ENCODE measurements around the gene KAZN. TPM values are rescaled to one million over a fixed set of nuclear protein-coding genes. Genes with fewer than 3 reads are reported as not detected.

KAZN gene
- total and polyA plus RNA-seq, 8 donors, result 11.1 to 37.5 (median 30.2) TPM

- Histone ChIP-seq H3K4me3 (no peak overlapping the region), H3K9me3 (no peaks in the 10 kb centered on the region), H3K36me3 (no peaks in the 10 kb centered on the region), H3K27me3 (no peaks in the 10 kb centered on the region), H3K27ac (peak overlapping the region; percentile 46 to 65), H3K4me1 (peaks cover 14 to 15% of the 10 kb centered on the region in 2 donors)
- DNase-seq (no peak), ATAC-seq (peak; percentile 78)
- intact Hi-C loops (cut with DNase I), result no loop called here
- no peak for TF ChIP-seq CTCF (IDR thresholded peaks at IDR 0.05)
Measured at GRCh38 chr1:14968251-14968851, 369.9 kb downstream of the KAZN start.

DNA sequence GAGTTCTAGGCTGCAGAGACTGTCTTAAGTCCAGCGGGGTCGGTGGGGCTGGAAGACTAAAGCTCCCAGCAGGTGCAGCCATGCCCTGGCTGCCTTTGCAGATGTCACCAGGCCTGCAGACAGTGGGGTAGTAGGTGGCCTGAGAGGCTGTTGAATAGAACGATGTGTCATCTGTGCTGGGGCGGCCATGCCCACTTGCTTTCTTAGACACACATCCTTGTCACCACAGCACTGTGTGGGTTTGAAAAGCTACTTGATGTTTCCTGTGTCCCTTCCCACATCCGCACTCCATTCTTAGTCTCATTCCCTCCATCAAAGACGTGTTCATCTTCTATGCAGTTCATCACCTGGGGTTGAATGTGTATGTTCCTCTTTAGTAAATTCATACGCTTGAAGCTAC lies 370.5 kb downstream of the KAZN start:
- Histone ChIP-seq H3K36me3 (no peaks in the 10 kb centered on the region), H3K9me3 (peaks cover 0 to 6% of the 10 kb centered on the region in 2 donors), H3K27me3 (no peaks in the 10 kb centered on the region), H3K27ac (peak overlapping the region; percentile 46 to 65), H3K4me3 (no peak overlapping the region), H3K4me1 (peaks cover 14 to 15% of the 10 kb centered on the region in 2 donors)
- intact Hi-C loops (cut with DNase I), result no loop called here
- no peak for TF ChIP-seq CTCF (IDR thresholded peaks at IDR 0.05)
- no peak for DNase-seq
- ATAC-seq, result no peak

DNA sequence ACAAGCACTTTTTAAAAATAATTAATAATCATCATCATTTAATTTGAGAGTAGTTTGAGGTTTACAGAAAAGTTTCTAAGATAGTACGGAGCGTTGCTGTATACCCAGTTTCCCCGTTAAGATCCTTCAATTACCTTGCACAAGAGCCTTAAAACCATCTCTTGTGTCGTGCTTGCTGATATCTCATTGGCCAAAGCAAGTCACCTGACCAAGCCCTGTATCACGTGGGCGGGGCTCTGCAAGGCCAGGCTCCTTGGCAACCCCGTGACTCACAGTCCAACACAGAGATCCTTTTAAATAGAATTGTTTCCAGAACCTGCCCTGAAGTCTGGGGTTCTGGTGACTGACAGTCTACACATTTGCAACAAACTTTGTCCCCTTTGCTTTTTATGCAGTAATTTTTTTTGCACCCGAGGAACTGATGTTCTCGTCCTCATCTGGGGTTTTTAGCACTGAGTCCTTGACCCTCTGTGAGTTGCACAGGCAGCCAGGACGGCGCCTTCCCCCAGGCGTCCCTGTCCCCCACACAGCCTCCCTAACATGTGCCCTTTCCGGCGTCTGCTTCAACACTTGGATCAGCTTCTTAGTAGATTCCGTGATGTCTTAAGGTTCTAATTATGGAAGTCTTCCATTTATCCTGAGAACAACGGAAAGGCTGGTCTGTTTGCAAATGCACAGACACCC lies 371.8 kb downstream of the KAZN start:
- Histone ChIP-seq H3K4me3 (no peak overlapping the region), H3K4me1 (peaks cover 14 to 15% of the 10 kb centered on the region in 2 donors), H3K27ac (no peak overlapping the region), H3K36me3 (no peaks in the 10 kb centered on the region), H3K9me3 (peaks cover 0 to 6% of the 10 kb centered on the region in 2 donors), H3K27me3 (no peaks in the 10 kb centered on the region)
- ATAC-seq (peak; percentile 38), DNase-seq (peak in 1 of 4 donors; percentile 47)
- intact Hi-C loops (cut with DNase I), result no loop called here
- TF ChIP-seq CTCF (IDR thresholded peaks at IDR 0.05), result no peak

GRCh38 chr1:14970799-14971141 lies 372.3 kb downstream of the KAZN start:
- intact Hi-C loops (cut with DNase I), result no loop called here

More at GRCh38 chr1:14970799-14971141, 372.3 kb downstream of the KAZN start:
- no peaks in the 10 kb centered on the region for H3K36me3 ChIP-seq
- H3K27ac ChIP-seq, result no peak overlapping the region
- H3K4me3 ChIP-seq, result no peak overlapping the region
- peaks cover 0 to 6% of the 10 kb centered on the region in 2 donors for H3K9me3 ChIP-seq
- peaks cover 14 to 15% of the 10 kb centered on the region in 2 donors for H3K4me1 ChIP-seq
- H3K27me3 ChIP-seq, result no peaks in the 10 kb centered on the region
- no peak for ATAC-seq
- no peak for DNase-seq
- TF ChIP-seq CTCF (IDR thresholded peaks at IDR 0.05), result no peak

Data from left lung (tissue), 10 donors.